ENCODE results near the gene DNER.
"Not testable (repeated sequence)": the region's sequence is repeated elsewhere in the genome, so short reads cannot be mapped to it uniquely, and the experiment has no call there.

The DNER gene

GRCh38 chr2:229695961-229696360 lies 18.4 kb downstream of the DNER start:
- Histone ChIP-seq H3K4me2 (ENCODE audit: low read length) (no peak overlapping the region), H3K27me3 (ENCODE audit: low read depth, low read length) (no peaks in the 10 kb centered on the region), H3K9me3 (ENCODE audit: insufficient read depth, low read length) (no peaks in the 10 kb centered on the region), H3K27ac (ENCODE audit: low read length) (no peak overlapping the region), H3K9ac (ENCODE audit: low read length) (no peak overlapping the region), H3K4me3 (ENCODE audit: low read length) (no peak overlapping the region), H3K79me2 (ENCODE audit: low read length) (no peaks in the 10 kb centered on the region), H3K36me3 (replicated peaks; ENCODE audit: low read depth, low read length) (no peaks in the 10 kb centered on the region), H2AFZ (ENCODE audit: low read depth, low read length) (no peak overlapping the region), H3K4me1 (ENCODE audit: low read length) (peaks cover 6% of the 10 kb centered on the region), H4K20me1 (ENCODE audit: insufficient read depth, low read length) (no peaks in the 10 kb centered on the region)
- TF ChIP-seq EZH2phosphoT487 (IDR thresholded peaks at IDR 0.05; ENCODE audit: low read depth) (no peak), CTCF (IDR thresholded peaks at IDR 0.05; ENCODE audit: low read depth, low read length) (no peak)

- not testable (repeated sequence) for H3K9me3 ChIP-seq (ENCODE audit: insufficient read depth, low read length); H2AFZ ChIP-seq (ENCODE audit: low read depth, low read length); H3K27ac ChIP-seq (ENCODE audit: low read length); H3K79me2 ChIP-seq (ENCODE audit: low read length); H3K4me2 ChIP-seq (ENCODE audit: low read length); H3K4me3 ChIP-seq (ENCODE audit: low read length); H4K20me1 ChIP-seq (ENCODE audit: insufficient read depth, low read length); H3K27me3 ChIP-seq (ENCODE audit: low read depth, low read length); H3K4me1 ChIP-seq (ENCODE audit: low read length); H3K9ac ChIP-seq (ENCODE audit: low read length); H3K36me3 ChIP-seq (replicated peaks; ENCODE audit: low read depth, low read length)
Measured at GRCh38 chr2:229693845-229694244, 20.5 kb downstream of the DNER start.

- H3K4me3 ChIP-seq (ENCODE audit: low read length) = no peak overlapping the region
- no peaks in the 10 kb centered on the region for H3K27me3 ChIP-seq (ENCODE audit: low read depth, low read length)
- no peak overlapping the region for H3K27ac ChIP-seq (ENCODE audit: low read length)
- H2AFZ ChIP-seq (ENCODE audit: low read depth, low read length) = no peak overlapping the region
- no peaks in the 10 kb centered on the region for H3K9me3 ChIP-seq (ENCODE audit: insufficient read depth, low read length)
- H3K4me1 ChIP-seq (ENCODE audit: low read length) = peaks cover 6% of the 10 kb centered on the region
- TF ChIP-seq CTCF (IDR thresholded peaks at IDR 0.05; ENCODE audit: low read depth, low read length) (no peak), EZH2phosphoT487 (IDR thresholded peaks at IDR 0.05; ENCODE audit: low read depth) (no peak)
- no peaks in the 10 kb centered on the region for H3K36me3 ChIP-seq (replicated peaks; ENCODE audit: low read depth, low read length)
- H3K4me2 ChIP-seq (ENCODE audit: low read length) = no peak overlapping the region
- no peak overlapping the region for H3K9ac ChIP-seq (ENCODE audit: low read length)
- no peaks in the 10 kb centered on the region for H4K20me1 ChIP-seq (ENCODE audit: insufficient read depth, low read length)
- H3K79me2 ChIP-seq (ENCODE audit: low read length) = no peaks in the 10 kb centered on the region
Measured at GRCh38 chr2:229691631-229692030, 22.7 kb downstream of the DNER start.

- TF ChIP-seq EZH2phosphoT487 (IDR thresholded peaks at IDR 0.05; ENCODE audit: low read depth) = no peak
- no peak for TF ChIP-seq CTCF (IDR thresholded peaks at IDR 0.05; ENCODE audit: low read depth, low read length)
Measured at GRCh38 chr2:229689307-229689839, 25.0 kb downstream of the DNER start.

GRCh38 chr2:229688141-229688540 lies 26.2 kb downstream of the DNER start:
- Histone ChIP-seq H3K9me3 (ENCODE audit: insufficient read depth, low read length) (no peaks in the 10 kb centered on the region), H4K20me1 (ENCODE audit: insufficient read depth, low read length) (no peaks in the 10 kb centered on the region), H3K4me1 (ENCODE audit: low read length) (no peaks in the 10 kb centered on the region), H3K79me2 (ENCODE audit: low read length) (no peaks in the 10 kb centered on the region), H3K4me2 (ENCODE audit: low read length) (no peak overlapping the region), H3K9ac (ENCODE audit: low read length) (no peak overlapping the region), H3K4me3 (ENCODE audit: low read length) (no peak overlapping the region), H3K27ac (ENCODE audit: low read length) (no peak overlapping the region), H2AFZ (ENCODE audit: low read depth, low read length) (no peak overlapping the region), H3K27me3 (ENCODE audit: low read depth, low read length) (no peaks in the 10 kb centered on the region), H3K36me3 (replicated peaks; ENCODE audit: low read depth, low read length) (no peaks in the 10 kb centered on the region)
- no peak for TF ChIP-seq CTCF (IDR thresholded peaks at IDR 0.05; ENCODE audit: low read depth, low read length)
- TF ChIP-seq EZH2phosphoT487 (IDR thresholded peaks at IDR 0.05; ENCODE audit: low read depth) = no peak

More at GRCh38 chr2:229689307-229689839, 25.0 kb downstream of the DNER start:
- no peaks in the 10 kb centered on the region for H3K79me2 ChIP-seq (ENCODE audit: low read length)
- H3K27ac ChIP-seq (ENCODE audit: low read length) = no peak overlapping the region
- H3K36me3 ChIP-seq (replicated peaks; ENCODE audit: low read depth, low read length) = no peaks in the 10 kb centered on the region
- no peak overlapping the region for H2AFZ ChIP-seq (ENCODE audit: low read depth, low read length)
- no peak overlapping the region for H3K4me2 ChIP-seq (ENCODE audit: low read length)
- H4K20me1 ChIP-seq (ENCODE audit: insufficient read depth, low read length) = no peaks in the 10 kb centered on the region
- no peak overlapping the region for H3K9ac ChIP-seq (ENCODE audit: low read length)
- no peaks in the 10 kb centered on the region for H3K27me3 ChIP-seq (ENCODE audit: low read depth, low read length)
- H3K4me1 ChIP-seq (ENCODE audit: low read length) = no peaks in the 10 kb centered on the region
- H3K9me3 ChIP-seq (ENCODE audit: insufficient read depth, low read length) = no peaks in the 10 kb centered on the region
- H3K4me3 ChIP-seq (ENCODE audit: low read length) = no peak overlapping the region

Measured in OCI-LY3 (cell line).